Epithelial cell of esophagus (primary cell): Measurements from ENCODE around the gene PSMB3.

Experiments
- DNase-seq: peaks from one replicate; pipeline ENCODE4 v3.0.0; 2010; ENCODE audit warnings: low read depth
- H3K4me3 ChIP-seq: 2 replicates; pipeline ENCODE4 v1.5.1; 2011; ENCODE audit warnings: mild to moderate bottlenecking, low read length, control low read depth
- TF ChIP-seq, protein P1 (sequence below): IDR thresholded peaks from 2 replicates; pipeline ENCODE4 v1.5.1; 2011; ENCODE audit warnings: low read depth, mild to moderate bottlenecking, low read length, control low read depth, inconsistent platforms; ENCODE audit not compliant: insufficient read depth; ENCODE audit errors: missing control alignments

PSMB3 gene

DNA sequence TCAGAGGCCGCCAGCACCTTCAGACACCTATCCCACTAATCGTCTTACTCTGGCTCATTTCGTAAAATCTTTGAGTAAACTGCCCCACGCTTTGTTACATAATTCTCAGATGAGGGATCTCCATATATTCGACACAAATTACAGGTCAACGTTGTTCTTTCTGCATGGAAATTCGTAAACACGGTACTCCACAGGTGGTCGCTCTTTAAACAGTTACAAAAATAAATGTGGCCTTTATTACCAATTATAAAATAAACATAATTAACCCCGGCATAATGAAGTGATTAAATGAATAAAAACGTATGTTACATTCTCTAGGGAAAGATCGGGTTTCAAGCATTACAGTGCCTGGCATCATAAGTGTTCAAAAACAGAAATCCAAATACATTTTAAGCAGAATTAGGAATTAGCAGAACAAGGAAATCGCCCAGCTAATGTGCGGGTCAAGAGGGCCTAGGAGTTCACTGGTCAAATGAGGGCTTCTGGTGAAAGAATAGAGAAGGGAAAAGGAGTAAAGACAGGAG is 47.8 kb downstream of the PSMB3 start:
- peak overlapping the region; percentile 61 for H3K4me3 ChIP-seq
- DNase-seq = no peak
- TF ChIP-seq, protein P1, sequence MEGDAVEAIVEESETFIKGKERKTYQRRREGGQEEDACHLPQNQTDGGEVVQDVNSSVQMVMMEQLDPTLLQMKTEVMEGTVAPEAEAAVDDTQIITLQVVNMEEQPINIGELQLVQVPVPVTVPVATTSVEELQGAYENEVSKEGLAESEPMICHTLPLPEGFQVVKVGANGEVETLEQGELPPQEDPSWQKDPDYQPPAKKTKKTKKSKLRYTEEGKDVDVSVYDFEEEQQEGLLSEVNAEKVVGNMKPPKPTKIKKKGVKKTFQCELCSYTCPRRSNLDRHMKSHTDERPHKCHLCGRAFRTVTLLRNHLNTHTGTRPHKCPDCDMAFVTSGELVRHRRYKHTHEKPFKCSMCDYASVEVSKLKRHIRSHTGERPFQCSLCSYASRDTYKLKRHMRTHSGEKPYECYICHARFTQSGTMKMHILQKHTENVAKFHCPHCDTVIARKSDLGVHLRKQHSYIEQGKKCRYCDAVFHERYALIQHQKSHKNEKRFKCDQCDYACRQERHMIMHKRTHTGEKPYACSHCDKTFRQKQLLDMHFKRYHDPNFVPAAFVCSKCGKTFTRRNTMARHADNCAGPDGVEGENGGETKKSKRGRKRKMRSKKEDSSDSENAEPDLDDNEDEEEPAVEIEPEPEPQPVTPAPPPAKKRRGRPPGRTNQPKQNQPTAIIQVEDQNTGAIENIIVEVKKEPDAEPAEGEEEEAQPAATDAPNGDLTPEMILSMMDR = no peak

DNA sequence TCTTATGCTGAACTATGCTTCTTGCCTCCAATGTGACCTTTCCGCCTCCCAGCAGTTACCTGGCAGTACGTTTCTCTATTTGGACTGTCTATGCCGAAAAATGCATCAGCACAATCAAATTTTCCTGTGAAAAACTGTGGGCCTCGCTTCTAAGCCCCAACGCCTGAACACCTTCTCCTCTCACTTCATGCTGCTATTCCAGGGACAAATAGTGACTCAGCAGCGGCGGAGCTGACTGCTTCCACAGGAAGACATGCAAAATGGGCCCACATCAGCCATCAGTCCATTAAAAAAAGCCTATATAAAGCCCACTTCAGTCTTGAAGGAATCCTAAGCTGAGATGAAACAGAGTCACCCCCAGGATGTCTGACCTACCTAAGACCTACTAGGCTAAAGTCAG is 57.3 kb downstream of the PSMB3 start:
- H3K4me3 ChIP-seq = no peak overlapping the region
- no peak for DNase-seq
- TF ChIP-seq, protein P1 = no peak
